Aorta (tissue), 5 donors: ENCODE measurements around the gene PPIP5K2. TPM values are rescaled to one million over a fixed set of nuclear protein-coding genes. Genes with fewer than 3 reads are reported as not detected.
"Not testable (repeated sequence)": the region's sequence is repeated elsewhere in the genome, so short reads cannot be mapped to it uniquely, and the experiment has no call there.

Experiments
- ATAC-seq: fragments of 200-7000 bp; cut with Tn5 transposase; one replicate; pipeline ENCODE4 v1.9.1; 2022; ENCODE audit warnings: moderate library complexity; ENCODE audit not compliant: low FRiP score
- DNase-seq, 2 donors: peaks; one replicate each; pipeline ENCODE4 v3.0.0-alpha.2; 2020
- H3K27ac ChIP-seq, 2 donors: one replicate each; pipeline ENCODE4 v1.5.1; 2013; ENCODE audit warnings: low read length in 2 of 2, mild to moderate bottlenecking in 2 of 2, moderate library complexity in 2 of 2, control low read depth in 1 of 2, inconsistent platforms in 1 of 2, low read depth in 1 of 2
- H3K27me3 ChIP-seq, 2 donors: one replicate each; pipeline ENCODE4 v1.6.1; 2013; ENCODE audit warnings: control low read depth in 1 of 2, low read length in 1 of 2, mild to moderate bottlenecking in 1 of 2, moderate library complexity in 1 of 2; ENCODE audit not compliant: insufficient read depth in 2 of 2, control insufficient read depth in 1 of 2
- H3K36me3 ChIP-seq, 2 donors: one replicate each; pipeline ENCODE4 v1.6.1; 2013; ENCODE audit warnings: control low read depth in 1 of 2, low read length in 1 of 2, mild to moderate bottlenecking in 1 of 2; ENCODE audit not compliant: insufficient read depth in 2 of 2, control insufficient read depth in 1 of 2
- H3K4me1 ChIP-seq, 2 donors: one replicate each; pipeline ENCODE4 v1.6.1; 2013; ENCODE audit warnings: low read length in 2 of 2, control low read depth in 1 of 2, mild to moderate bottlenecking in 1 of 2, moderate library complexity in 1 of 2; ENCODE audit not compliant: insufficient read depth in 2 of 2, control insufficient read depth in 1 of 2
- H3K4me3 ChIP-seq, 2 donors: one replicate each; pipeline ENCODE4 v1.5.1; 2013; ENCODE audit warnings: low read length in 2 of 2, control low read depth in 1 of 2, mild to moderate bottlenecking in 1 of 2
- H3K9me3 ChIP-seq: one replicate; pipeline ENCODE4 v1.6.1; 2013; ENCODE audit warnings: mild to moderate bottlenecking, low read length; ENCODE audit not compliant: control insufficient read depth
- WGBS, 2 donors: extraction: QIAGEN DNeasy Blood & Tissue Kit; methylation state at CpG; one replicate each; pipeline ENCODE4 v1.1.7; 2013; 5-methylcytosine and 5-hydroxymethylcytosine counted together
- intact Hi-C, 2 donors: fragments of 100-400 bp; cut with DNase I; formaldehyde crosslinking; loops; one replicate each; pipeline versions ENCODE4 v1.14.2 to v1.15.0; 2022
- polyA plus RNA-seq, 2 donors: library from polyadenylated mRNA; stranded (reverse); fragments of 200-250 nt; gene quantifications; one replicate each; pipeline ENCODE4 v1.2.3, GENCODE V29; 2013
- total RNA-seq, 2 donors: library from RNA; stranded (reverse); fragmentation: NEBNext Ultra II Directional; extraction: Animal tissue kit (Norgen Biotek cat#: 25700); gene quantifications; one replicate each; pipeline ENCODE4 v1.2.1, GENCODE V29; 2021
- donor health status: healthy with polysubstance abuse.
- donor health status: Bipolar disorder and iron deficiency.
- donor health status: DM: no; HTN: no; CAD: no.
- donor health status: DM: no; HTN: no; CAD: no.
- donor health status: DM: yes; HTN: yes; CAD: no.

Gene PPIP5K2
- total and polyA plus RNA-seq, 4 donors = 17.9 to 79.4 (median 61.3) TPM

DNA sequence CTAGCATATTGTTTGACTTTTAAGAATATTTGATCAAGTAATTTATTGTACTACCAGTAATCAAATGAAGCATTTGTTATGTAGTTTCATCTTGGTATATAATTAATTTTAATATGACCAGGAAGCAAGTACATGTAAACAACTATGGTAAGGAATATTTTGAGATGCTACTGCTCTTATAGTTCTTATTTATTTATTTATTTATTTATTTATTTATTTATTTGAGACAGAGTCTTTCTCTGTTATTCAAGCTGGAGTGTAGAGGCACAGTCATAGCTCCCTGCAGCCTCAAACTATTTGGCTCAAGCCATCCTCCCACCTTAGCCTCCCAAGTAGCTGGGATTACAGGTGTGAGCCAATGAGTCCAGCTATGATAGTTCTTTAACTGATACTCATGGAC lies 8.1 kb downstream of the PPIP5K2 start:
- no peaks in the 10 kb centered on the region for H3K27me3 ChIP-seq
- H3K4me1 ChIP-seq = peaks cover 0 to 2% of the 10 kb centered on the region in 2 donors
- H3K9me3 ChIP-seq = no peaks in the 10 kb centered on the region
- H3K36me3 ChIP-seq = no peaks in the 10 kb centered on the region
- H3K27ac ChIP-seq = no peak overlapping the region
- ATAC-seq = no peak
- intact Hi-C loops = no loop called here
- no peak for DNase-seq
- no peak overlapping the region for H3K4me3 ChIP-seq

DNA sequence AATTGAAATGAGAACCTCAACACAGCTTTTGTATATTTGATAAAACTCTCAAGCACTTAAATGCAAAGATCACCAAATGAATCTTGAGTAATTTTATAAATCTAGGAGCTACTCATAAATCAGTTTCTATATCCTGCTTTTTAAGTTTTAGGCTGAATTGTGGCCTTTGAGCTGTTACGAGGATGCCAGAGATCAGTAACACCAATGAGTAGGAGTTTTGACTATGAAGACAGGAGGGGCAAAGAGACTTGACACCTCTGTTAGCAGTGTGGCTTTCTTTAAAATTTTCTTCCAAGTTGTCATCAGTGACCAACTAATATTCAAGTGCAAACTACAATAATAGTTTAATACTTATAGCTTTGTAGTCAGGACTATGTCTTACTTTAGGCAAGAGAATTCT lies 12.6 kb downstream of the PPIP5K2 start:
- no peak overlapping the region for H3K4me3 ChIP-seq
- no peaks in the 10 kb centered on the region for H3K9me3 ChIP-seq
- 41 to 53% methylated on average over 1 of the region's 1 CpG for WGBS, 2 donors
- DNase-seq (no peak), ATAC-seq (no peak)
- H3K36me3 ChIP-seq = no peaks in the 10 kb centered on the region
- intact Hi-C loops = loop anchor here (5.0 to 10.0 kb wide), 3 partner anchors 48 to 550 kb away; no protein-coding TSS in a partner anchor
- H3K27ac ChIP-seq = peak overlapping the region in 1 of 2 donors; percentile 67
- no peaks in the 10 kb centered on the region for H3K27me3 ChIP-seq
- peaks cover 0 to 2% of the 10 kb centered on the region in 2 donors for H3K4me1 ChIP-seq

DNA sequence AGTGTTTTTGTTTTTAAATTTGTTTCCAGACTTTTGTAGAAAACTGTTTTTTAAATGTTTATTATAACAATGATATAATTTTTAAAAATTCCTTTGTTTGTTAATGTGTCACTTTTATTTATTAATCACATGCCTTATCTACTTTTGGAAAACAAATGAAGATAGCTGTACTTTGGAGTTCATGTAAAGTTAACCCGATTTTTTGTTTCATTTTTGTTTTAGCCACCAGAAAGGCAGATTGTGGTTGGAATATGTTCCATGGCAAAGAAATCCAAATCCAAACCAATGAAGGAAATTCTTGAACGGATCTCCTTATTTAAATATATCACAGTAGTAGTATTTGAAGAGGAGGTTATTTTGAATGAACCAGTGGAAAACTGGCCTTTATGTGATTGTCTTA lies 13.1 kb downstream of the PPIP5K2 start:
- WGBS, 2 donors = 6 to 7% methylated on average over 2 of the region's 2 CpGs
- no peaks in the 10 kb centered on the region for H3K36me3 ChIP-seq

DNA sequence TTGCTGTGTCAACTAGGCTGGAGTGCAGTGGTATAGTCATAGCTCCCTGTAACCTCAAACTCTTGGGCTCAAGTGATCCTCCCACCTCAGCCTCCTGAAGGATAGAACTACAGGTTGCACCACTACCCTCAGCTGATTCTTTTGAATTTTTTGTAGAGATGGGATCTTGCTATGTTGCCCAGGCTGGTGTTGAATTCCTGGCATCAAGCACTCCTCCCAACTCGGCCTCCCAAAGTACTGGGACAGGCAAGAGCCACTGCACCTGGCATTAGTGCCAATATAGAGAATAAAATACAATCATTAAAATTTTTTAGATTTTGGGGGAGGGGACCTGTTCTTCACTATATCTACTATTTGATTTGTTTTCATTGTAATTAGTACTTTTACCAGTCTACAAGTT lies 15.4 kb downstream of the PPIP5K2 start:
- H3K4me3 ChIP-seq = no peak overlapping the region
- 93 to 94% methylated on average over 1 of the region's 1 CpG for WGBS, 2 donors
- DNase-seq (no peak), ATAC-seq (no peak)
- intact Hi-C loops = loop anchor here (10.0 kb wide), 2 partner anchors 51 to 361 kb away; no protein-coding TSS in a partner anchor
- H3K27ac ChIP-seq = no peak overlapping the region
- peaks cover 0 to 2% of the 10 kb centered on the region in 2 donors for H3K4me1 ChIP-seq
- no peaks in the 10 kb centered on the region for H3K36me3 ChIP-seq
- H3K27me3 ChIP-seq = no peaks in the 10 kb centered on the region
- H3K9me3 ChIP-seq = no peaks in the 10 kb centered on the region

More for the DNA sequence above, 13.1 kb downstream of the PPIP5K2 start:
- H3K9me3 ChIP-seq = no peaks in the 10 kb centered on the region
- no peak overlapping the region for H3K27ac ChIP-seq
- no peaks in the 10 kb centered on the region for H3K27me3 ChIP-seq
- ATAC-seq (no peak), DNase-seq (no peak)
- peaks cover 0 to 2% of the 10 kb centered on the region in 2 donors for H3K4me1 ChIP-seq
- no peak overlapping the region for H3K4me3 ChIP-seq
- intact Hi-C loops = loop anchor here (5.0 to 10.0 kb wide), 3 partner anchors 48 to 551 kb away; no protein-coding TSS in a partner anchor

DNA sequence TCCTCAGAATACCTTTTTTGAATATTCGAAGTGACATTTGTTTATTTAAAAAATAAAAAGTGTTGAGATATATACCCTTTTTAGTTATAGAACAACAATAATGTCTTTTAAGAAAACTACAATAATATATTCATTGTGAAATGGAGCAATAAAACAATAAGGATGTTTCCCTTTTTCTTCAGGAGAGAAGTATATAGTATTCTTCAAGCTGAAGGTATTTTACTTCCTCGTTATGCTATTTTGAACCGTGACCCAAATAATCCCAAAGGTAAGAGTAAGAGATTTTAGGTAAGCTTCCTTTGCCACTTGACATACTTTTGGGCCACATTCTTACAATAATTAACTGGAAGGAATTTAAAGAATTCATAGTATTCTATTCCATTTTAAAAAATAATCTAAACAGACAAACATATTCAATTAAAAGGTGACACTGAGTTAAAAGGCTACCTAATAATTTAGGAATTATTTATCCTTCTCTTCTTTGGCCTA lies 18.1 kb downstream of the PPIP5K2 start:
- WGBS, 2 donors = 84 to 86% methylated on average over 3 of the region's 3 CpGs

DNA sequence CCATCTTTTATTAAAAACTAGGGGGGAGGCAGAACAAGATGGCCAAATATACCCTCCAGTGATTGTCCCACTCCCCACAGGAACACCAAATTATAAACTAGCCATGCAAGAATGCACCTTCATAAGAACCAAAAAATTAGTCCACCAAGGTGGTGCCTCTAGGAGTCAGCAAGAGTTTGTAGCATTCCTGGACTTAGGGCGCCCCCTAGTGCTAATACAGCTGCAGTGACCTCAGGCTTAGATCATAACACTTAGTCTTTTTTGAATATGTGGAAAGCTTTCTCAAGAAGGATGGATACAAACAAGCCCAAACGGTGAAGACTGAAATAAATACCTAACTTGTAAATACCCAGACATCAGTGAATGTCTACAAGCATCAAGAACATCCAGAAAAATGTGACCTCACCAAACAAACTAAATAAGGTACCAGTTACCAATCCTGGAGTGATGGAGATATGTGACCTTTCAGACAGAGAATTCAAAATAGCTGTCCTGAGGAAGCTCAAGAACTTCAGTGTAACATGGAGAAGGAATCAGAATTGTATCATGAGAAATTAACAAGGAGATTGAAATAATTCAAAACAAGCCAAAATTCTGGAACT lies 19.3 kb downstream of the PPIP5K2 start:
- Histone ChIP-seq H3K4me3 (no peak overlapping the region), H3K27me3 (no peaks in the 10 kb centered on the region), H3K27ac (no peak overlapping the region), H3K36me3 (no peaks in the 10 kb centered on the region), H3K9me3 (no peaks in the 10 kb centered on the region), H3K4me1 (no peaks in the 10 kb centered on the region)
- WGBS, 2 donors = 1 to 2% methylated on average over 2 of the region's 2 CpGs
- DNase-seq = peak; percentile 76 to 81
- intact Hi-C loops = loop anchor here (2.0 to 10.0 kb wide), 3 partner anchors 55 to 365 kb away; no protein-coding TSS in a partner anchor
- ATAC-seq = peak; percentile 92

More for the DNA sequence above, 18.1 kb downstream of the PPIP5K2 start:
- no peak for DNase-seq
- intact Hi-C loops = loop anchor here (2.0 to 10.0 kb wide), 3 partner anchors 53 to 363 kb away; no protein-coding TSS in a partner anchor
- ATAC-seq = no peak
- Histone ChIP-seq H3K27ac (no peak overlapping the region), H3K4me1 (no peaks in the 10 kb centered on the region), H3K9me3 (no peaks in the 10 kb centered on the region), H3K36me3 (no peaks in the 10 kb centered on the region), H3K4me3 (no peak overlapping the region), H3K27me3 (no peaks in the 10 kb centered on the region)

DNA sequence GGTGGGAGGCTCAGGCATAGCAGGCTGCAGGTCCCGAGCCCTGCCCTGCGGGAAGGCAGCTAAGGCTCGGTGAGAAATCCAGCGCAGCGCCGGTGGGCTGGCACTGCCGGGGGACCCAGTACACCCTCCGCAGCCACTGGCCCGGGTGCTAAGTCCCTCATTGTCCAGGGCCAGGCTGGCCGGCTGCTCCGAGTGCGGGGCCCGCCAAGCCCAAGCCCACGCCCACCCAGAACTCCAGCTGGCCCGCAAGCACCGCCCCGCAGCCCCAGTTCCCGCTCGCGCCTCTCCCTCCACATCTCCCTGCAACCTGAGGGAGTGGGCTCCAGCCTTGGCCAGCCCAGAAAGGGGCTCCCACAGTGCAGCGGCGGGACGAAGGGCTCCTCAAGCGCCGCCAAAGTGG lies 22.0 kb downstream of the PPIP5K2 start:
- H3K4me1 ChIP-seq, intact Hi-C loops: not testable (repeated sequence)

DNA sequence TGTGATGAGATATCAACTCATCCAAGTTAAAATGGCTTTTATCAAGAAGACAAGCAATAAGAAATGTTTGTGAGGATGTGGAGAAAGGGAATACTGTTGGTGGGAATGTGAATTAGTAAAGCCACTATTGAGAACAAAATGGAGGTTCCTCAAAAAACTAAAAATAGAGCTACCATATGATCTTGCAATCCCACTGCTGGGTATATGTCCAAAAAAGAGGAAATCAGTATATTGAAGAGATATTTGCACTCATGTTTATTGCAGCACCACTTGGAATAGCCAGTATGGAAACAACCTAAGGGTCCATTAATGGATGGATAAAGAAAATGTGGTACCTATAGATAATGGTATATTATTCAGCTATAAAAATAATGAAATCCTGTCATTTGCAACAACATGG lies 25.1 kb downstream of the PPIP5K2 start:
- DNase-seq = no peak
- no peaks in the 10 kb centered on the region for H3K9me3 ChIP-seq
- no peaks in the 10 kb centered on the region for H3K36me3 ChIP-seq
- no peak for ATAC-seq
- H3K4me1 ChIP-seq = no peaks in the 10 kb centered on the region
- H3K27ac ChIP-seq = no peak overlapping the region
- intact Hi-C loops = no loop called here
- no peaks in the 10 kb centered on the region for H3K27me3 ChIP-seq
- no peak overlapping the region for H3K4me3 ChIP-seq

More for the DNA sequence above, 22.0 kb downstream of the PPIP5K2 start:
- H3K36me3 ChIP-seq, H3K4me3 ChIP-seq, ATAC-seq, DNase-seq, H3K27ac ChIP-seq, H3K9me3 ChIP-seq, H3K27me3 ChIP-seq: not testable (repeated sequence)
- 97 to 99% methylated on average over 14 to 25 of the region's 25 CpGs for WGBS, 2 donors

DNA sequence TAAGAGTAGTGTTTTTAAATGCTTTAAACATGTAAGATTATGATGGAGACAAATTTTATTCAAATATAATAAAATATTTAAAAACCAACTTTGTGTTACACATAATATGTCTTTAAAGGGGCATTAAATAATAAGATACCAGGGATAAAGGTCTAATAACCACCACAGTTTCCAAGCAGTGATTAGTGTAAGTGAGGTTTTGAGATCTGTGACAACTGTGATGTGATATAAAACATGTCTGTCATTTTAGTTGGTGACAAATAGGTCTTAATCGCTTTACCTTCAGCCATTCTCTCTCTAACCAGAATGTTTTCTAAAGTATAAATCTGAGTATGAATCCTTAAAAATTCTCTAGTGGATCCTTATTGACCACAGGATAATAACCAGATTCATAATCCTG lies 28.1 kb downstream of the PPIP5K2 start:
- no peaks in the 10 kb centered on the region for H3K9me3 ChIP-seq
- no peak overlapping the region for H3K27ac ChIP-seq
- ATAC-seq (no peak), DNase-seq (no peak)
- H3K4me3 ChIP-seq = no peak overlapping the region
- H3K4me1 ChIP-seq = no peaks in the 10 kb centered on the region
- H3K36me3 ChIP-seq = no peaks in the 10 kb centered on the region
- intact Hi-C loops = no loop called here
- WGBS, 2 donors = 89 to 91% methylated on average over 1 of the region's 1 CpG
- H3K27me3 ChIP-seq = no peaks in the 10 kb centered on the region
